IPS-20b (cell line): Measurements from ENCODE around the gene AGRP.

Source experiments
- H3K27ac ChIP-seq: one replicate; pipeline ENCODE4 v1.5.1; 2013; ENCODE audit warnings: low read length
- H3K27me3 ChIP-seq: 2 replicates; pipeline ENCODE4 v1.6.1; 2013; ENCODE audit warnings: mild to moderate bottlenecking, low read length, inconsistent platforms; ENCODE audit not compliant: insufficient read depth
- H3K36me3 ChIP-seq: 2 replicates; pipeline ENCODE4 v1.6.1; 2013; ENCODE audit warnings: low read depth, mild to moderate bottlenecking, inconsistent platforms, low read length, moderate library complexity; ENCODE audit not compliant: insufficient read depth
- H3K4me1 ChIP-seq: 2 replicates; pipeline ENCODE4 v1.6.1; 2013; ENCODE audit warnings: mild to moderate bottlenecking, control low read depth, inconsistent platforms, low read length, moderate library complexity; ENCODE audit not compliant: insufficient read depth
- H3K4me3 ChIP-seq: 2 replicates; pipeline ENCODE4 v1.5.1; 2013; ENCODE audit warnings: mild to moderate bottlenecking, low read length, inconsistent platforms
- H3K9ac ChIP-seq: 2 replicates; pipeline ENCODE4 v1.6.1; 2013; ENCODE audit warnings: low read depth, mild to moderate bottlenecking, inconsistent platforms, low read length, moderate library complexity
- H3K9me3 ChIP-seq: 2 replicates; pipeline ENCODE4 v1.6.1; 2013; ENCODE audit warnings: mild to moderate bottlenecking, low read depth, low read length, inconsistent platforms; ENCODE audit not compliant: insufficient read depth

The AGRP gene

DNA sequence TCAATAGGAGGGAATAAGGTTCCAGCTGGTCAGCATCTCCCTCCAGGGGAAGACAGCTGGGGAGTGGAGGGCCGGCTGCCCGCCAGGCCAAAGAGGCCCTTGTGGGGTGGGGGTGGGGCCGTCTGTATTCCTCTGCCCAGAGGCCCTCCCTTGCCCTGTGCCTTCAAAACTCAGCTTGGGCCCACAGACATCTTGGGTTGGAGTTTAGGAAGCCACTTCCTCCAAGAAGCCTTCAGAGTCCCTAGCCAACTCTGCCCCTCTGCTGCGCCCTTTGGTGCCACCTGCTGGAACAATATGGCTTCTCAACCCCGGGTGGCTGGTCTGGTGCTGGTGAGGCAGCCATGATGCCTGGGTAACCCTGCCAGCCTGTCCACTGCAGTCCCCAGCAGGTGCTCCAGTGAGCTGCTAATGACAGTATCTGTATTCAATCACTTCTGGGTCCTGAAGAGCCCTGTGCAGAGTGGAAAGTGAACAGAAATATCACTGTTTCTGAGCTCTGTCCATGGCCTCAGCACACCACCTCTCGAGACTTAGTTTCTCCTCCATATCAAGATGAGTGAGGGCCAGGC is 35.8 kb downstream of the AGRP start:
- no peaks in the 10 kb centered on the region for H3K27me3 ChIP-seq
- H3K27ac ChIP-seq = no peak overlapping the region
- no peak overlapping the region for H3K4me3 ChIP-seq
- no peaks in the 10 kb centered on the region for H3K4me1 ChIP-seq
- H3K9me3 ChIP-seq = no peaks in the 10 kb centered on the region
- H3K36me3 ChIP-seq = no peaks in the 10 kb centered on the region
- no peak overlapping the region for H3K9ac ChIP-seq

- Histone ChIP-seq H3K27me3 (no peaks in the 10 kb centered on the region), H3K9me3 (no peaks in the 10 kb centered on the region), H3K9ac (no peak overlapping the region), H3K36me3 (no peaks in the 10 kb centered on the region), H3K4me3 (no peak overlapping the region), H3K27ac (no peak overlapping the region), H3K4me1 (no peaks in the 10 kb centered on the region)
These were observed 36.3 kb downstream of the AGRP start for GRCh38 chr16:67446968-67447507.

DNA sequence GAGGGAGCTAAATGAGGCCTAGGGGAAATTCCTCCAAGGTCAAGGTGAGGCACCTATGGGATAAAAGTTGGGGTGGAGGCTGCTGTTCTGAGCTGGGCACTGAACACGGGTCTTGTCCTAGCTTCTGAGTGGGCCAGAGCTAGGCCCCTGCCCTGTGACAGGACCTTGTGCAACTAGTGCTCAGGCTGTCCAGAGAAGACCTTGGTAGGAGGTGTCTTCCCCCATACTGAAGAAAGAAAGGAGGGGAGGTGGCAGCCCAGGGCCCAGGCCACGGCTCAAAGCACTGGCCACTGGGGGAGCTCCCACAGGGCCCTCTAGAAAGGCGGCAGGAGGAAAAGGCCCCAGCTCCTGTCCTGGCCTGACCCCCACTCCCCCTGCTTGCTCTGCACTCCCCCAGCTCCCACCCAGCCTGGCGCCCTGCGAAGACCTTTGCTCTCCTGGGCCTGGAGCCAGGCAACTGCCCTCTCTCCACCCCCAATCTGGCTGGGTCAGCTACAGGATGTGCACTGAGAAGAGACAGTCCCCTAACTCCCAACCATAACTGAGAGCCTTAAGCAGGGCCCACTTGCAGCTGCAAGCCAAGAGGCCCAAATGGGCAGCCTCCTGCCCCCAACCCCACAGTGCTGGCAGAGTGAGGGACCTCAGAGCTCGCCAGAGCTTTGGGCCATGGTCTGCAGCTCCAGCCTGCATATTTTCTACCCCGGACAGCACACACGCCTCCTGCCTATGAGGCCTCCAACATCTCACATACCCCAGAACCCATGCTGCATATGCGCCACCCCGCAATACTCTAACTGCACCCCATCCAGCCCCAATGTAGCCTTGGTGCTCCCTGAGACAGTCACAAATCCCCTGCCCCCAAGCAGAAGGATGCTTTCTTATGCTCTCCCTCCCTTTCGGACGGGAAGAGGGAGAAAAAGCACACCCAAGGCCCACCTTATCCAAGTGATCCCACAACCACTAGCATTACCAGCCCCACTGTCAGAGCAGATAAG is 37.1 kb downstream of the AGRP start:
- Histone ChIP-seq H3K9me3 (no peaks in the 10 kb centered on the region), H3K27me3 (no peaks in the 10 kb centered on the region), H3K4me3 (no peak overlapping the region), H3K9ac (no peak overlapping the region), H3K36me3 (no peaks in the 10 kb centered on the region), H3K4me1 (no peaks in the 10 kb centered on the region), H3K27ac (no peak overlapping the region)

DNA sequence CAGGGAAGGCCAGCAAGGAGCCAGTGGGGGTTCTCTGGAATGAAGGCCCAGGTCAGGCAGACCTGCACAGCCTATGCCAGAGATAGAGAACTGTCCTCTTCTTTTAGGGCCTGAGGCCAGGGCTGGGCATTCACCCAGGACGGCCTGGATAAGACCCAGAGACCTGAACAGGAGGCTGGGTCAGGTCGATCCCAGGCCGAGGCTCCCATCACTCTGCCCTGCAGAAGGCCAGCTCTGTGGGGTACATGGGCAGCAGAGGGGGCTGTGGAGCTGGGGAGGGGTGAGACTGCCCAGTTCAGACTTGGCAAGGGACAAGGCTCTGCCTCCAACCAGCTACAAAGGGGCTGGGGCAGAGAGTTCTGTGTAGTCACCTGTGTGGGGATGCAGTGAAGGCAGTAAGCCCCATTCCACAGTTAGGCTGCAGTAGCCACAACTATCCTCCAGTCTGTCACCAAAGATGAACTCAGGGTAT is 37.9 kb downstream of the AGRP start:
- no peak overlapping the region for H3K27ac ChIP-seq

DNA sequence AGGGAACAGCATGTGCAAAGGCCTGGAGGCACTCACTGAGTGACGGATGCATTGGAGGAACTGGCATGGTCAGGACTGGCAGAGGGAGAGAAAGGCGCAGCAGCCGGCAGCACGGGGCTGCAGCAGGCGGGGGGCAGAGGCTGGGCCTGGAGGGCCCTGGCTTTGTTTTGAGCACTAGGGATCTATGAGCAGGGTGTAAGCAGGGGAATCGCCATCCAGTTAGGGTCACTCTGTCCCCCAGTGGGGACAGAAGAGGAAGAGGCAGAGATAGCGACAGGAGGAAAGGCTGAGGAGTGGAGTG is 38.3 kb downstream of the AGRP start:
- Histone ChIP-seq H3K36me3 (no peaks in the 10 kb centered on the region), H3K9ac (no peak overlapping the region), H3K27me3 (no peaks in the 10 kb centered on the region), H3K27ac (no peak overlapping the region), H3K4me1 (no peaks in the 10 kb centered on the region), H3K9me3 (no peaks in the 10 kb centered on the region), H3K4me3 (no peak overlapping the region)

More for the DNA sequence above, 37.9 kb downstream of the AGRP start:
- Histone ChIP-seq H3K4me3 (no peak overlapping the region), H3K9me3 (no peaks in the 10 kb centered on the region), H3K27me3 (no peaks in the 10 kb centered on the region), H3K4me1 (no peaks in the 10 kb centered on the region), H3K9ac (no peak overlapping the region), H3K36me3 (no peaks in the 10 kb centered on the region)

DNA sequence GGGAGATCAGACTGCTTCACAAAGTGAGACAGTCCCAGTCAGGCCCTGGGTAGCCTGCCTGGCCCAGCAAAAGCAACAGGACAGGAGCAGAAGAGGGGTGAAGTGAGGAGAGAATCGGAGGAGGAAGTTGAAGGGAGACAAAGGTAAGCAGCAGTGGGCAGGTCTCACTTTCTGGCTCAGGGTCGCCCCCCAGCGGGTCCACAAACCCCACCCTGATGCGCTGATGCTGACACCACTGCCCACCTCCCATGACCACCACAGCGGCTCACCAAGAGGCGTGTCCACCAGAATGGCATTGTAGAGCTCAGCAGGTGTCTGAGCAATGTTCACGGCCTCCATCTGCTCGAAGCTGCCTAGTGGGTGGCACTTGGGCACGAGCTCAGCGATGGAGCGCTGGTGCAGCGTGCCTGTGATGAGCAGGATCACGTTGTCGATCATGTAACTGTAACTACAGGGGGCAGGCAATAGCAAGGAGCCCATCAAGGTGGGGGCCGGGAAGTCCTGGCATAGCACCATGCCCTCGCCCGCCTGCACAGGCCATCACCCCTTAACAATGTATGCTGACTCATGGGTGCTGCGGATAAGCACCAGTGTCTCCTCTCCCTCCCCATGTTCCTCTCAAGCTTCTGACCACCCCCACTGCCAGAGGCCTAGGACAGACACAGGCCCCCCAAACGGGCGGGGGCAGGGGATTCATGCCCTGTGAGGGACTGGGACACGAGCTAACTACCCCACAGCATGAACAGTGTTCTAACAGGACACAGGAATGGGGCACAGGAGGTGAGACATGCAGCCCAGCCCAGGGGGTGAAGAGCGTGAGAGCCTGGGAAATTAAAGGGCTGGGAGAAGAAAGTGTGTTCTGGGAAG is 38.9 kb downstream of the AGRP start:
- no peaks in the 10 kb centered on the region for H3K9me3 ChIP-seq
- H3K36me3 ChIP-seq = no peaks in the 10 kb centered on the region
- no peaks in the 10 kb centered on the region for H3K4me1 ChIP-seq
- no peaks in the 10 kb centered on the region for H3K27me3 ChIP-seq
- H3K9ac ChIP-seq = no peak overlapping the region
- H3K4me3 ChIP-seq = no peak overlapping the region
- no peak overlapping the region for H3K27ac ChIP-seq

- no peaks in the 10 kb centered on the region for H3K4me1 ChIP-seq
- no peaks in the 10 kb centered on the region for H3K27me3 ChIP-seq
- H3K9ac ChIP-seq = no peak overlapping the region
- H3K4me3 ChIP-seq = no peak overlapping the region
- no peak overlapping the region for H3K27ac ChIP-seq
- H3K9me3 ChIP-seq = no peaks in the 10 kb centered on the region
- H3K36me3 ChIP-seq = peaks cover 5% of the 10 kb centered on the region; the same call in 1 of the 2 replicates
These were observed 40.1 kb downstream of the AGRP start for GRCh38 chr16:67443265-67443664.

DNA sequence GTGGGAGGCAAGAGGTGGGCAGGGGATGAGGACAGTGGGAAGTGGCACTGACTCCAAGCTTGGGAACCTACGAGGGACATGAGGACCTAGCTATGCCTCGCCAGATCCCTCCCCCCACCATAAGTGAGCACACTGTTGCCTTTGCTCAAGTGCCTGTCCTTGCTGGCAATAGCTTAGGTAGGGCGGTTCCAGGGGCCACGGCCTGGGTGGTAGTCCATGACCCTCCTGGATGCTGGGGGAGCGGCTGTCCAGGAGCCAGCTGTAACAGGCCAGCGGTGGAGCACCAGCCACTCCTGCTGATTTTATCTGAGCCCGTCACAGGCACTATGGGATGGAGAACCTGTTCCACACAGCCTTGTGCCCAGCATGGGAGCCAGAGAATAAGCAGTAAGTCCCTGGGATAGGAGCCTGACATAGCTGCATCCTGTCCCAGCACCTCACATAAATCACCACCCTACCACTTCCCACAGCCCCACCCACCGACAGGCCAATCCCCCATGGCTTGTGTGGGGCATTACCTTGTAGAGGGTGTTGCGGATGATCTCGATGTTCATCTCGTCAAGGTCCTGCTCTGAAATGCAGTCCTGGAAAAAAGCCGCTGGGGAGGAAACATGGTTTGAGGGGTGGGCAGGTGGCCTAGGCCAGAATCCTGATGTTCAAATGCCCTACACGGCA is 40.6 kb downstream of the AGRP start:
- Histone ChIP-seq H3K4me1 (no peaks in the 10 kb centered on the region), H3K27me3 (no peaks in the 10 kb centered on the region), H3K9me3 (no peaks in the 10 kb centered on the region), H3K36me3 (peaks cover 10% of the 10 kb centered on the region), H3K4me3 (no peak overlapping the region), H3K9ac (no peak overlapping the region), H3K27ac (no peak overlapping the region)

DNA sequence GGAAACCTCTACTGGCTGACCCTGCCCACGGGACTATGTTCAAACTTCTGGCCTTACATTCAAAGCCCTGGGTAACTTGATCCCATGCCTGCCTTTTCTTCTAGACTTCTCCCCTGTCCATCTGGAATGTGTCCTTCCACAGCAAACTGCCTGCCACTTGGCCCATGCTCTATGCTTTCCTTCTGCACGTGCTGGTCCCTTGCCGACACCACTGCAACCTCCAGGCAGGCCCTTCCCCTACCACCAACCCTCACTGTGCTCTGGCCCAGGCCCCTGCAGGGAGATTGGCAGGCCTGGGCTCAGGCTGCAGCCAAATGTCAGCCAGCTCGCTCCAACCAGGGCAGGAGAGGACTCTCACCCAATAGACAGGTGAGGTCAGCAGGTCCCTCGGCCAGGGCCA is 41.4 kb downstream of the AGRP start:
- no peak overlapping the region for H3K4me3 ChIP-seq
- H3K9me3 ChIP-seq = no peaks in the 10 kb centered on the region
- peaks cover 18% of the 10 kb centered on the region for H3K36me3 ChIP-seq
- no peak overlapping the region for H3K27ac ChIP-seq
- H3K9ac ChIP-seq = no peak overlapping the region
- no peaks in the 10 kb centered on the region for H3K27me3 ChIP-seq
- no peaks in the 10 kb centered on the region for H3K4me1 ChIP-seq

DNA sequence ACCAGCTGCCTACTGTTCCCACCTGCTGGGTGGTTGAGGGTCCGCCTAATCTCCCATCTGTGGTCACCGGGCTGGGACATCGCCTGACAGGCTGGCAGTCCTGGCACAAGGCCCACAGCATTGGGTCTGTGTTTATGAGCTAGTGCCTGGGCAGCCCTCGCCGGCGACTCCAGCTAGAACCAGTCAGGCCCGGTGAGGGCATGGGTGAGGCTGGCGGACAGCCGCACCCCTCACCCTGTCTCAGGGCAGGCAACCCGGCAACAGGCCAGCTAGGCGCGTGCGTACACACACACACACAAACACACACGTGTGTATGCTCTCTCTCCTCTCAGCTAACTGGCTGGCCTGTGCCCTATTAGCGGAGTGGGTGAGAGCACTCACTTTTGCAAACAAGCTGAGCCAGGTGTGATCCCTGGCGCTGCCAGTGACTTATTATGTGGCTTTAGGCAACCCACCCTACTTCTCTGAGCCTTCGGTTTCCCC is 42.0 kb downstream of the AGRP start:
- Histone ChIP-seq H3K4me1 (no peaks in the 10 kb centered on the region), H3K27me3 (no peaks in the 10 kb centered on the region), H3K27ac (no peak overlapping the region), H3K9me3 (no peaks in the 10 kb centered on the region), H3K36me3 (peaks cover 20% of the 10 kb centered on the region), H3K9ac (no peak overlapping the region), H3K4me3 (no peak overlapping the region)

DNA sequence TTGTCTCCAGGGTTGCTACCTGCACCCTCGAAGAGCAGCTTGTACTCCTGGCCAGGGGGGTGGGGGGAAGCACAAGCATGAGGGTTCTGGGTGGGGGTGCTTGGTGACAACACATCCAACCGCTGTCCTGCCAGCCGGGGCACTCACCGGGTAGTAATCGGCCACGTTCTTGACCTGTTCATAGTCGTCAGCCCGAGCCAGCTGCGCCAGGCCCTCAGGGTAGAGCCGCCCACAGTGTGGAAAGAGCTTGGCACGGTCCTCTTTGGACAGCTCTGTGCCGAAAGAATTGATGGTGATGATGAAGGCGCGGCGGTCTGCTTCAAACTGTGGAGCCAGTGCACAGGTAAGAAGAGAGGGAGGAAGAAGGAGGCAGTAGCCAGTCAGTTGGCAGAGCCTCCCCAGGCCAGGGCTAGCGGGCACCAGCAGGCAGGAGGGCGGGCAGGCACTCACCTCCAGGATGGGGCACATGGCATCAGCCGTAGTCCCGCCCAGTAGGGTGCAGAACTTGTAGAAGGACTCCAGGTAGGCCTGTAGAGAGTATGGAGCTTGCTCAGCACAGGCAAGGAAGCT is 44.4 kb downstream of the AGRP start:
- H3K9ac ChIP-seq = no peak overlapping the region
- H3K4me1 ChIP-seq = no peaks in the 10 kb centered on the region
- no peak overlapping the region for H3K4me3 ChIP-seq
- H3K27ac ChIP-seq = no peak overlapping the region
- H3K36me3 ChIP-seq = peaks cover 20% of the 10 kb centered on the region
- H3K9me3 ChIP-seq = no peaks in the 10 kb centered on the region
- no peaks in the 10 kb centered on the region for H3K27me3 ChIP-seq
